PC-3 (cell line): ENCODE results near the gene SLC25A21.

Experiments
- CTCF ChIP-seq: fragments of 300-600 bp; sonication (generic); conservative IDR thresholded peaks from 2 replicates; pipeline ENCODE4 v1.5.1; 2017; ENCODE audit warnings: antibody characterized with exemption, low read depth, mild to moderate bottlenecking, low read length
- EZH2 ChIP-seq: fragments of 300-600 bp; sonication (generic); IDR thresholded peaks from one replicate; pipeline ENCODE4 v1.6.1; 2017; ENCODE audit warnings: antibody characterized with exemption, mild to moderate bottlenecking, low read length; ENCODE audit not compliant: unreplicated experiment
- EZH2phosphoT487 ChIP-seq: fragments of 300-600 bp; sonication (generic); IDR thresholded peaks from 2 replicates; pipeline ENCODE4 v1.6.1; 2018; ENCODE audit warnings: mild to moderate bottlenecking, antibody characterized with exemption, low read length, borderline replicate concordance

- TF ChIP-seq CTCF (no peak), EZH2 (no peak), EZH2phosphoT487 (no peak)
These were observed 224.1 kb downstream of the SLC25A21 start for GRCh38 chr14:36948157-36948859.
